HCT116 (cell line): ENCODE data around the gene ABTB2. TPM values are rescaled to one million over a fixed set of nuclear protein-coding genes. Genes with fewer than 3 reads are reported as not detected.
A peak's percentile ranks its signal among the peaks of the same experiment; 100 is the strongest.

ENCODE experiments used
- ATAC-seq: fragments of 200-7000 bp; cut with Tn5 transposase; 2 replicates; pipeline ENCODE4 v1.9.1; 2020; ENCODE audit warnings: mild to moderate bottlenecking, moderate library complexity
- BruUV-seq: library from RNA; stranded (reverse); fragments of 400-500 nt; replicated peaks from 2 replicates; lab custom pipeline; 2021; lab: Mats Ljungman, UMichigan
- CTCF ChIA-PET: fragments of 300-600 bp; sonication (Branson Sonifier 250); formaldehyde crosslinking; loops from one replicate; lab custom pipeline; 2021; ENCODE audit warnings: antibody characterized with exemption; lab: Charles Lee
- POLR2A ChIA-PET: fragments of 300-600, 350-600 bp; sonication (Branson Sonifier 250); formaldehyde crosslinking; loops from one replicate; lab custom pipeline; 2021; ENCODE audit warnings: antibody characterized with exemption; lab: Charles Lee
- RAD21 ChIA-PET, 2 experiments: fragments of 300-600 bp; sonication (Branson Sonifier 250); formaldehyde crosslinking; loops; one replicate each; lab custom pipeline; 2023; ENCODE audit warnings: low total read pairs in 2 of 2; ENCODE audit not compliant: uncharacterized antibody in 2 of 2, unreplicated experiment in 2 of 2, low non-redundant PET in 1 of 2; lab: Charles Lee
- DNase-seq: peaks from one replicate; pipeline ENCODE4 v3.0.0-alpha.2; 2010; ENCODE audit warnings: low read depth, low spot score
- H2AFZ ChIP-seq: fragments of 200-600 bp; shearing (Covaris generic), sonication (generic); 2 replicates; pipeline ENCODE4 v1.6.1; 2017; ENCODE audit warnings: low read depth, mixed run types, mixed read lengths, antibody characterized with exemption, low read length; ENCODE audit not compliant: poor library complexity, severe bottlenecking
- H3K27ac ChIP-seq: 2 replicates; pipeline ENCODE4 v1.5.1; 2012; ENCODE audit warnings: low read depth, low read length
- H3K27me3 ChIP-seq: fragments of 200-600 bp; sonication (generic); 2 replicates; pipeline ENCODE4 v1.6.1; 2016; ENCODE audit warnings: mixed run types, low read length, mixed read lengths; ENCODE audit not compliant: insufficient read depth
- H3K36me3 ChIP-seq, 2 experiments: fragments of 200-500 bp in 1 of 2; fragments of 200-600 bp in 1 of 2; sonication (Bioruptor generic) in 1 of 2; sonication (generic) in 1 of 2; 2 replicates each; pipeline versions ENCODE4 v1.5.1 to v1.6.1; 2014 to 2016; ENCODE audit warnings: low read length in 2 of 2, inconsistent platforms in 1 of 2, mixed read lengths in 1 of 2, mixed run types in 1 of 2; ENCODE audit not compliant: insufficient read depth in 2 of 2, control insufficient read depth in 1 of 2
- H3K4me1 ChIP-seq, 2 experiments: fragments of 200-600 bp in 1 of 2; sonication (generic) in 1 of 2; 2 replicates each; pipeline versions ENCODE4 v1.5.1 to v1.6.1; 2012 to 2017; ENCODE audit warnings: low read length in 2 of 2, inconsistent platforms in 1 of 2, mild to moderate bottlenecking in 1 of 2, mixed read lengths in 1 of 2, mixed run types in 1 of 2, moderate library complexity in 1 of 2; ENCODE audit not compliant: insufficient read depth in 2 of 2, control insufficient read depth in 1 of 2
- H3K4me2 ChIP-seq: fragments of 200-600 bp; sonication (generic); 2 replicates; pipeline ENCODE4 v1.6.1; 2017; ENCODE audit warnings: mixed run types, low read length, mixed read lengths
- H3K4me3 ChIP-seq, 2 experiments: fragments of 200-600 bp in 1 of 2; sonication (generic) in 1 of 2; replicated peaks in 1 of 2; 2 replicates each; pipeline ENCODE4 v1.5.1; 2011 to 2016; ENCODE audit warnings: low read length in 2 of 2, control low read depth in 1 of 2, low read depth in 1 of 2, mild to moderate bottlenecking in 1 of 2, mixed read lengths in 1 of 2, mixed run types in 1 of 2
- H3K79me2 ChIP-seq: fragments of 200-600 bp; sonication (generic); 2 replicates; pipeline ENCODE4 v1.6.1; 2017; ENCODE audit warnings: mild to moderate bottlenecking, mixed run types, low read length, moderate library complexity, mixed read lengths; ENCODE audit not compliant: insufficient read depth
- H3K9ac ChIP-seq: fragments of 200-600 bp; sonication (generic); 2 replicates; pipeline ENCODE4 v1.6.1; 2016; ENCODE audit warnings: low read length, mixed read lengths
- H3K9me2 ChIP-seq: fragments of 200-600 bp; sonication (generic), shearing (Covaris generic); 2 replicates; pipeline ENCODE4 v1.6.1; 2017; ENCODE audit warnings: mixed run types, mild to moderate bottlenecking, moderate library complexity; ENCODE audit not compliant: insufficient read depth
- H3K9me3 ChIP-seq, 2 experiments: fragments of 200-500 bp in 1 of 2; fragments of 200-600 bp in 1 of 2; sonication (Bioruptor generic) in 1 of 2; sonication (generic) in 1 of 2; 2 replicates each; pipeline ENCODE4 v1.6.1; 2014 to 2017; ENCODE audit warnings: low read length in 2 of 2, mixed read lengths in 2 of 2, inconsistent platforms in 1 of 2, low read depth in 1 of 2, mild to moderate bottlenecking in 1 of 2, mixed run types in 1 of 2, moderate library complexity in 1 of 2; ENCODE audit not compliant: control insufficient read depth in 1 of 2, insufficient read depth in 1 of 2
- H4K20me1 ChIP-seq: fragments of 200-600 bp; sonication (generic), shearing (Covaris generic); 2 replicates; pipeline ENCODE4 v1.6.1; 2017; ENCODE audit warnings: mixed run types, mild to moderate bottlenecking, moderate library complexity; ENCODE audit not compliant: insufficient read depth
- CBX3 ChIP-seq: IDR thresholded peaks from 2 replicates; pipeline ENCODE4 v1.6.1; 2012; ENCODE audit warnings: low read depth
- CEBPB ChIP-seq: IDR thresholded peaks from 2 replicates; pipeline ENCODE4 v1.6.1; 2012; ENCODE audit warnings: low read depth
- EZH2 ChIP-seq: fragments of 200-600 bp; sonication (generic); IDR thresholded peaks from 2 replicates; pipeline ENCODE4 v1.6.1; 2017; ENCODE audit warnings: antibody characterized with exemption, mixed run types
- EZH2phosphoT487 ChIP-seq: fragments of 200-600 bp; IDR thresholded peaks from 2 replicates; pipeline ENCODE4 v1.6.1; 2018; ENCODE audit warnings: antibody characterized with exemption, borderline replicate concordance
- RAD21 ChIP-seq: IDR thresholded peaks from 2 replicates; pipeline ENCODE4 v1.6.1; 2012; ENCODE audit warnings: low read depth, mild to moderate bottlenecking
- SIN3A ChIP-seq: IDR thresholded peaks from 2 replicates; pipeline ENCODE4 v1.6.1; 2012; ENCODE audit warnings: low read depth
- SP1 ChIP-seq: IDR thresholded peaks from 2 replicates; pipeline ENCODE4 v1.6.1; 2012; ENCODE audit warnings: low read depth
- TCF7L2 ChIP-seq: IDR thresholded peaks from 2 replicates; pipeline ENCODE4 v1.7.0; 2011; ENCODE audit warnings: borderline replicate concordance, inconsistent platforms; ENCODE audit not compliant: insufficient read depth, insufficient read length; ENCODE audit errors: extremely low read depth
- YY1 ChIP-seq: IDR thresholded peaks from 2 replicates; pipeline ENCODE4 v1.6.1; 2011; ENCODE audit warnings: low read length, low read depth, moderate library complexity, mild to moderate bottlenecking; ENCODE audit not compliant: insufficient replicate concordance; ENCODE audit errors: extremely low read depth
- ZFX ChIP-seq: fragments of 450-650 bp; IDR thresholded peaks from 2 replicates; pipeline ENCODE4 v1.6.1; 2017
- intact Hi-C: fragments of 100-400 bp; cut with micrococcal nuclease; formaldehyde crosslinking; loops from 2 replicates; pipeline ENCODE4 v1.10.0; 2022
- total RNA-seq: library from RNA; stranded (reverse); gene quantifications from one replicate; pipeline ENCODE4 v1.2.1, GENCODE V29; 2021; ENCODE audit not compliant: unreplicated experiment
- TF ChIP-seq, protein P1 (sequence below): IDR thresholded peaks from 2 replicates; pipeline ENCODE4 v1.6.1; 2012; ENCODE audit warnings: low read depth
- TF ChIP-seq, protein P2 (sequence below): IDR thresholded peaks from 2 replicates; pipeline ENCODE4 v1.6.1; 2012
- TF ChIP-seq, protein P3 (sequence below), 3 experiments: fragments of 200-600 bp in 1 of 3; sonication (generic) in 1 of 3; IDR thresholded peaks in 2 of 3; conservative IDR thresholded peaks in 1 of 3; 2 replicates each; pipeline ENCODE4 v1.5.1; 2012 to 2017; ENCODE audit warnings: low read depth in 2 of 3, low read length in 2 of 3, antibody characterized with exemption in 1 of 3, borderline replicate concordance in 1 of 3, control low read depth in 1 of 3, mild to moderate bottlenecking in 1 of 3, mixed read lengths in 1 of 3, mixed run types in 1 of 3, moderate library complexity in 1 of 3; ENCODE audit not compliant: insufficient read depth in 1 of 3

The ABTB2 gene
- total RNA-seq, 1 experiment from 2014 or later: 6.8 TPM

DNA sequence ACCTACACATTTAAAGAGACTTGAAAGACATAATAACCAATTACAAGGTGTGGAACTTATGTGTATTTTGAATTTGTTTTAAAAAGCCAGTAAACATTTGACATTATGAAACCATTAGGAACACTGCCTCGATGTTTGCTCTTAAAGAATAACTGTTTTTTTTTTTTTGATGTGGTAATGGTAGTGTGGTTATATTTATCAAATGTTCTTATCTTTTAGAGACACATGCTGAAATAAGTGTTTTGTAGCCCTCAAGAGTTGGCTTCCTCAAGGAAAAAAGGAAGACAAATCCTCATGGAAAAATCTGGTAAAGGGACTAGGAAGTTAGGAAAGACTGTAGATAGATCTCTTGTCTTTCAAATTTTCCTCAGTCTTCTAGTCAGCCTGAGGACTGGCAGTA lies 2.2 kb upstream of the ABTB2 start:
- intact Hi-C loops: no loop called here
- CTCF ChIA-PET: interaction anchor here (0.7 to 2.7 kb wide), 2 partner anchors 105 to 186 kb away, joined by 4 to 14 read pairs; no protein-coding TSS in a partner anchor
- peak overlapping the region; percentile 97 for H3K4me2 ChIP-seq

More for the DNA sequence above, 2.2 kb upstream of the ABTB2 start:
- H3K4me3 ChIP-seq: no peak overlapping the region; a peak in 1 of 4 replicates
- no peak for ATAC-seq
- H4K20me1 ChIP-seq: no peaks in the 10 kb centered on the region
- no peaks in the 10 kb centered on the region for H3K9me3 ChIP-seq
- no peaks in the 10 kb centered on the region for H3K9me2 ChIP-seq
- H3K9ac ChIP-seq: 0 out of 2 replicates have a peak overlapping the region, but pooled peaks have one; percentile 4
- peak overlapping the region; percentile 92 for H2AFZ ChIP-seq
- ChIA-PET POLR2A (no interaction called here), RAD21 (no interaction called here)
- TF ChIP-seq, protein P1, sequence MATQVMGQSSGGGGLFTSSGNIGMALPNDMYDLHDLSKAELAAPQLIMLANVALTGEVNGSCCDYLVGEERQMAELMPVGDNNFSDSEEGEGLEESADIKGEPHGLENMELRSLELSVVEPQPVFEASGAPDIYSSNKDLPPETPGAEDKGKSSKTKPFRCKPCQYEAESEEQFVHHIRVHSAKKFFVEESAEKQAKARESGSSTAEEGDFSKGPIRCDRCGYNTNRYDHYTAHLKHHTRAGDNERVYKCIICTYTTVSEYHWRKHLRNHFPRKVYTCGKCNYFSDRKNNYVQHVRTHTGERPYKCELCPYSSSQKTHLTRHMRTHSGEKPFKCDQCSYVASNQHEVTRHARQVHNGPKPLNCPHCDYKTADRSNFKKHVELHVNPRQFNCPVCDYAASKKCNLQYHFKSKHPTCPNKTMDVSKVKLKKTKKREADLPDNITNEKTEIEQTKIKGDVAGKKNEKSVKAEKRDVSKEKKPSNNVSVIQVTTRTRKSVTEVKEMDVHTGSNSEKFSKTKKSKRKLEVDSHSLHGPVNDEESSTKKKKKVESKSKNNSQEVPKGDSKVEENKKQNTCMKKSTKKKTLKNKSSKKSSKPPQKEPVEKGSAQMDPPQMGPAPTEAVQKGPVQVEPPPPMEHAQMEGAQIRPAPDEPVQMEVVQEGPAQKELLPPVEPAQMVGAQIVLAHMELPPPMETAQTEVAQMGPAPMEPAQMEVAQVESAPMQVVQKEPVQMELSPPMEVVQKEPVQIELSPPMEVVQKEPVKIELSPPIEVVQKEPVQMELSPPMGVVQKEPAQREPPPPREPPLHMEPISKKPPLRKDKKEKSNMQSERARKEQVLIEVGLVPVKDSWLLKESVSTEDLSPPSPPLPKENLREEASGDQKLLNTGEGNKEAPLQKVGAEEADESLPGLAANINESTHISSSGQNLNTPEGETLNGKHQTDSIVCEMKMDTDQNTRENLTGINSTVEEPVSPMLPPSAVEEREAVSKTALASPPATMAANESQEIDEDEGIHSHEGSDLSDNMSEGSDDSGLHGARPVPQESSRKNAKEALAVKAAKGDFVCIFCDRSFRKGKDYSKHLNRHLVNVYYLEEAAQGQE: no peak
- no peak for TF ChIP-seq SIN3A
- TF ChIP-seq RAD21: no peak
- TF ChIP-seq EZH2phosphoT487: no peak
- TF ChIP-seq YY1: no peak
- TF ChIP-seq ZFX: no peak
- TF ChIP-seq EZH2: no peak
- TF ChIP-seq, protein P2, sequence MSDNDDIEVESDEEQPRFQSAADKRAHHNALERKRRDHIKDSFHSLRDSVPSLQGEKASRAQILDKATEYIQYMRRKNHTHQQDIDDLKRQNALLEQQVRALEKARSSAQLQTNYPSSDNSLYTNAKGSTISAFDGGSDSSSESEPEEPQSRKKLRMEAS: no peak
- TF ChIP-seq SP1: no peak
- no peak for TF ChIP-seq TCF7L2
- TF ChIP-seq, protein P3, sequence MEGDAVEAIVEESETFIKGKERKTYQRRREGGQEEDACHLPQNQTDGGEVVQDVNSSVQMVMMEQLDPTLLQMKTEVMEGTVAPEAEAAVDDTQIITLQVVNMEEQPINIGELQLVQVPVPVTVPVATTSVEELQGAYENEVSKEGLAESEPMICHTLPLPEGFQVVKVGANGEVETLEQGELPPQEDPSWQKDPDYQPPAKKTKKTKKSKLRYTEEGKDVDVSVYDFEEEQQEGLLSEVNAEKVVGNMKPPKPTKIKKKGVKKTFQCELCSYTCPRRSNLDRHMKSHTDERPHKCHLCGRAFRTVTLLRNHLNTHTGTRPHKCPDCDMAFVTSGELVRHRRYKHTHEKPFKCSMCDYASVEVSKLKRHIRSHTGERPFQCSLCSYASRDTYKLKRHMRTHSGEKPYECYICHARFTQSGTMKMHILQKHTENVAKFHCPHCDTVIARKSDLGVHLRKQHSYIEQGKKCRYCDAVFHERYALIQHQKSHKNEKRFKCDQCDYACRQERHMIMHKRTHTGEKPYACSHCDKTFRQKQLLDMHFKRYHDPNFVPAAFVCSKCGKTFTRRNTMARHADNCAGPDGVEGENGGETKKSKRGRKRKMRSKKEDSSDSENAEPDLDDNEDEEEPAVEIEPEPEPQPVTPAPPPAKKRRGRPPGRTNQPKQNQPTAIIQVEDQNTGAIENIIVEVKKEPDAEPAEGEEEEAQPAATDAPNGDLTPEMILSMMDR (IDR thresholded peaks at IDR 0.05 in 2 of 3, conservative IDR thresholded peaks at IDR 0.05 in 1 of 3; ENCODE audit: borderline replicate concordance in 1 of 3, insufficient read depth in 1 of 3, low read depth in 2 of 3, low read length in 2 of 3): no peak
- no peak for TF ChIP-seq CBX3
- no peak for TF ChIP-seq CEBPB
- DNase-seq: no peak
- H3K27me3 ChIP-seq: no peaks in the 10 kb centered on the region
- BruUV-seq: no TSS peak
- H3K27ac ChIP-seq: no peak overlapping the region
- H3K79me2 ChIP-seq: peaks cover 6% of the 10 kb centered on the region; the same call in 1 of the 2 replicates
- H3K36me3 ChIP-seq: no peaks in the 10 kb centered on the region
- peaks cover 3 to 26% of the 10 kb centered on the region in 2 experiments; a peak in 3 of 4 replicates for H3K4me1 ChIP-seq
